ENCODE data around the gene ZNF521. TPM values are rescaled to one million over a fixed set of nuclear protein-coding genes. Genes with fewer than 3 reads are reported as not detected.

Gene ZNF521
- total and polyA plus RNA-seq, 2 of the 13 experiments (the other 11 are each of a cell fraction or from before 2014, with no cell fraction given): 0.02 TPM; not detected in 1

GRCh38 chr18:25016666-25017065 lies 335.3 kb downstream of the ZNF521 start:
- Histone ChIP-seq H4K20me1 (ENCODE audit: insufficient read depth, low read length) (no peaks in the 10 kb centered on the region), H3K36me3 (replicated peaks in 1 of 2; ENCODE audit: control insufficient read depth in 1 of 2, insufficient read depth in 2 of 2, low read length in 2 of 2) (no peaks in the 10 kb centered on the region), H2AFZ (ENCODE audit: low read length) (no peak overlapping the region), H3K4me1 (ENCODE audit: insufficient read depth, low read length) (no peaks in the 10 kb centered on the region), H3K27me3 (ENCODE audit: control insufficient read depth in 1 of 2, insufficient read depth in 2 of 2, low read length in 2 of 2) (no peaks in the 10 kb centered on the region), H3K9ac (ENCODE audit: insufficient read depth, low read depth, low read length) (no peak overlapping the region), H3K4me3 (replicated peaks in 1 of 3; ENCODE audit: insufficient read depth in 1 of 3, low read depth in 2 of 3, low read length in 3 of 3) (no peak overlapping the region), H3K79me2 (ENCODE audit: insufficient read depth, low read length) (no peaks in the 10 kb centered on the region), H3K4me2 (ENCODE audit: low read depth, low read length) (no peak overlapping the region), H3K9me3 (ENCODE audit: low read length) (no peaks in the 10 kb centered on the region), H3K27ac (ENCODE audit: extremely low read length, insufficient read depth, low read length) (no peak overlapping the region)
- DNase-seq (ENCODE audit: low spot score): no peak
- 90% methylated on average over 6 of the region's 13 CpGs for WGBS (ENCODE audit: low lambda C conversion rate)
- TF ChIP-seq RBM39 (IDR thresholded peaks at IDR 0.05; ENCODE audit: low read depth, low read length, poor library complexity, severe bottlenecking): no peak
- TF ChIP-seq, protein P1, sequence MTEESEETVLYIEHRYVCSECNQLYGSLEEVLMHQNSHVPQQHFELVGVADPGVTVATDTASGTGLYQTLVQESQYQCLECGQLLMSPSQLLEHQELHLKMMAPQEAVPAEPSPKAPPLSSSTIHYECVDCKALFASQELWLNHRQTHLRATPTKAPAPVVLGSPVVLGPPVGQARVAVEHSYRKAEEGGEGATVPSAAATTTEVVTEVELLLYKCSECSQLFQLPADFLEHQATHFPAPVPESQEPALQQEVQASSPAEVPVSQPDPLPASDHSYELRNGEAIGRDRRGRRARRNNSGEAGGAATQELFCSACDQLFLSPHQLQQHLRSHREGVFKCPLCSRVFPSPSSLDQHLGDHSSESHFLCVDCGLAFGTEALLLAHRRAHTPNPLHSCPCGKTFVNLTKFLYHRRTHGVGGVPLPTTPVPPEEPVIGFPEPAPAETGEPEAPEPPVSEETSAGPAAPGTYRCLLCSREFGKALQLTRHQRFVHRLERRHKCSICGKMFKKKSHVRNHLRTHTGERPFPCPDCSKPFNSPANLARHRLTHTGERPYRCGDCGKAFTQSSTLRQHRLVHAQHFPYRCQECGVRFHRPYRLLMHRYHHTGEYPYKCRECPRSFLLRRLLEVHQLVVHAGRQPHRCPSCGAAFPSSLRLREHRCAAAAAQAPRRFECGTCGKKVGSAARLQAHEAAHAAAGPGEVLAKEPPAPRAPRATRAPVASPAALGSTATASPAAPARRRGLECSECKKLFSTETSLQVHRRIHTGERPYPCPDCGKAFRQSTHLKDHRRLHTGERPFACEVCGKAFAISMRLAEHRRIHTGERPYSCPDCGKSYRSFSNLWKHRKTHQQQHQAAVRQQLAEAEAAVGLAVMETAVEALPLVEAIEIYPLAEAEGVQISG (CRISPR knock-in tag; IDR thresholded peaks at IDR 0.05): peak; percentile 26; the same call in 1 of the 2 replicates
- no peak for ATAC-seq
- intact Hi-C loops (cut with micrococcal nuclease; ENCODE audit: unreplicated experiment) (no loop called here), in situ Hi-C loops (cut with HindIII; ENCODE audit: extremely low pct_ligation_motif_present, low pct_unique_long_range_greater_than_20kb) (no loop called here)
- FAIRE-seq: no peak
- CTCF ChIA-PET (ENCODE audit: low intra/inter-chr PET ratio, low total read pairs): no interaction called here
- BruUV-seq (replicated peaks): no TSS peak
- POLR2A ChIA-PET: no interaction called here

GRCh38 chr18:25016181-25016580 lies 335.8 kb downstream of the ZNF521 start:
- Histone ChIP-seq H3K36me3 (replicated peaks in 1 of 2; ENCODE audit: control insufficient read depth in 1 of 2, insufficient read depth in 2 of 2, low read length in 2 of 2) (no peaks in the 10 kb centered on the region), H2AFZ (ENCODE audit: low read length) (no peak overlapping the region), H3K9me3 (ENCODE audit: low read length) (no peaks in the 10 kb centered on the region), H3K4me3 (replicated peaks in 1 of 3; ENCODE audit: insufficient read depth in 1 of 3, low read depth in 2 of 3, low read length in 3 of 3) (no peak overlapping the region), H3K27ac (ENCODE audit: extremely low read length, insufficient read depth, low read length) (no peak overlapping the region), H3K4me1 (ENCODE audit: insufficient read depth, low read length) (no peaks in the 10 kb centered on the region), H3K27me3 (ENCODE audit: control insufficient read depth in 1 of 2, insufficient read depth in 2 of 2, low read length in 2 of 2) (no peaks in the 10 kb centered on the region), H4K20me1 (ENCODE audit: insufficient read depth, low read length) (no peaks in the 10 kb centered on the region), H3K9ac (ENCODE audit: insufficient read depth, low read depth, low read length) (no peak overlapping the region), H3K79me2 (ENCODE audit: insufficient read depth, low read length) (no peaks in the 10 kb centered on the region), H3K4me2 (ENCODE audit: low read depth, low read length) (no peak overlapping the region)
- intact Hi-C loops (cut with micrococcal nuclease; ENCODE audit: unreplicated experiment): no loop called here
- DNase-seq (ENCODE audit: low spot score) (no peak), ATAC-seq (no peak), FAIRE-seq (no peak)
- no TSS peak for BruUV-seq (replicated peaks)
- 29% methylated on average over 13 of the region's 17 CpGs for WGBS (ENCODE audit: low lambda C conversion rate)
- in situ Hi-C loops (cut with HindIII; ENCODE audit: extremely low pct_ligation_motif_present, low pct_unique_long_range_greater_than_20kb): no loop called here
- CTCF ChIA-PET (ENCODE audit: low intra/inter-chr PET ratio, low total read pairs): no interaction called here
- POLR2A ChIA-PET: no interaction called here
- no peak for TF ChIP-seq ZFP36 (IDR thresholded peaks at IDR 0.05; ENCODE audit: borderline replicate concordance, low read depth, low read length, partially characterized antibody)
- TF ChIP-seq SOX13 (IDR thresholded peaks at IDR 0.05): no peak
- TF ChIP-seq SOX13 (CRISPR knock-in tag; conservative IDR thresholded peaks at IDR 0.05 in 1 of 2, IDR thresholded peaks at IDR 0.05 in 1 of 2): no peak
- no peak for TF ChIP-seq ZNF17 (CRISPR knock-in tag; IDR thresholded peaks at IDR 0.05)
- TF ChIP-seq, protein P2, sequence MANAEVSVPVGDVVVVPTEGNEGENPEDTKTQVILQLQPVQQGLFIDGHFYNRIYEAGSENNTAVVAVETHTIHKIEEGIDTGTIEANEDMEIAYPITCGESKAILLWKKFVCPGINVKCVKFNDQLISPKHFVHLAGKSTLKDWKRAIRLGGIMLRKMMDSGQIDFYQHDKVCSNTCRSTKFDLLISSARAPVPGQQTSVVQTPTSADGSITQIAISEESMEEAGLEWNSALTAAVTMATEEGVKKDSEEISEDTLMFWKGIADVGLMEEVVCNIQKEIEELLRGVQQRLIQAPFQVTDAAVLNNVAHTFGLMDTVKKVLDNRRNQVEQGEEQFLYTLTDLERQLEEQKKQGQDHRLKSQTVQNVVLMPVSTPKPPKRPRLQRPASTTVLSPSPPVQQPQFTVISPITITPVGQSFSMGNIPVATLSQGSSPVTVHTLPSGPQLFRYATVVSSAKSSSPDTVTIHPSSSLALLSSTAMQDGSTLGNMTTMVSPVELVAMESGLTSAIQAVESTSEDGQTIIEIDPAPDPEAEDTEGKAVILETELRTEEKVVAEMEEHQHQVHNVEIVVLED (CRISPR knock-in tag; IDR thresholded peaks at IDR 0.05; ENCODE audit: borderline replicate concordance): no peak
- no peak for TF ChIP-seq ZBTB43 (CRISPR knock-in tag; conservative IDR thresholded peaks at IDR 0.05)
- no peak for TF ChIP-seq NBN (conservative IDR thresholded peaks at IDR 0.05)
- no peak for TF ChIP-seq ZNF572 (CRISPR knock-in tag; IDR thresholded peaks at IDR 0.05)
- no peak for TF ChIP-seq ZNF138 (CRISPR knock-in tag; IDR thresholded peaks at IDR 0.05; ENCODE audit: low read depth)
- TF ChIP-seq, protein P3, sequence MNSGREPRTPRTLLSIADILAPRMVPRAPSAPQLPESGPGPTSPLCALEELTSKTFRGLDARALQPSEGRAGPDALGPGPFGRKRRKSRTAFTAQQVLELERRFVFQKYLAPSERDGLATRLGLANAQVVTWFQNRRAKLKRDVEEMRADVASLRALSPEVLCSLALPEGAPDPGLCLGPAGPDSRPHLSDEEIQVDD (CRISPR knock-in tag; IDR thresholded peaks at IDR 0.05; ENCODE audit: borderline replicate concordance): no peak
- no peak for TF ChIP-seq U2AF2 (IDR thresholded peaks at IDR 0.05; ENCODE audit: low read depth, low read length)
